HG02571 (cell line): ENCODE results near the gene HDHD5.

ENCODE experiments used
- ATAC-seq: cut with Tn5 transposase; IDR thresholded peaks from one replicate; pipeline ENCODE4 v1.9.1; 2021; ENCODE audit warnings: mild to moderate bottlenecking, moderate library complexity; ENCODE audit not compliant: unreplicated experiment

Gene HDHD5

GRCh38 chr22:17158568-17159503 is at the start of gene HDHD5:
TSS of gene HDHD5 (minus strand) at chr22:17159277. CDS start at chr22:17159251, 26 bp downstream.
- ATAC-seq = peak; percentile 62

- no peak for ATAC-seq
These were observed 46.4 kb upstream of the HDHD5 start for GRCh38 chr22:17205432-17205831.

GRCh38 chr22:17201285-17201945 is 42.3 kb upstream of the HDHD5 start:
- no peak for ATAC-seq

GRCh38 chr22:17199003-17199731 is 40.1 kb upstream of the HDHD5 start:
- ATAC-seq = no peak

GRCh38 chr22:17198170-17199002 is 39.3 kb upstream of the HDHD5 start:
- ATAC-seq = no peak

- ATAC-seq = no peak
These were observed 35.1 kb upstream of the HDHD5 start for GRCh38 chr22:17194213-17194612.

- no peak for ATAC-seq
These were observed 33.1 kb upstream of the HDHD5 start for GRCh38 chr22:17192186-17192585.

GRCh38 chr22:17191163-17191784 is 32.2 kb upstream of the HDHD5 start:
- ATAC-seq = no peak

GRCh38 chr22:17190702-17191101 is 31.6 kb upstream of the HDHD5 start:
- ATAC-seq = no peak

GRCh38 chr22:17176715-17177114 is 17.6 kb upstream of the HDHD5 start:
- ATAC-seq = no peak

GRCh38 chr22:17172029-17172833 is 13.2 kb upstream of the HDHD5 start:
- no peak for ATAC-seq

GRCh38 chr22:17171153-17172028 is 12.3 kb upstream of the HDHD5 start:
- ATAC-seq = peak; percentile 84

- no peak for ATAC-seq
These were observed 8.4 kb upstream of the HDHD5 start for GRCh38 chr22:17167486-17167885.

- ATAC-seq = no peak
These were observed 5.4 kb upstream of the HDHD5 start for GRCh38 chr22:17164392-17165024.

- ATAC-seq = no peak
These were observed 3.7 kb upstream of the HDHD5 start for GRCh38 chr22:17162731-17163130.

- ATAC-seq = no peak
These were observed 2.9 kb upstream of the HDHD5 start for GRCh38 chr22:17161991-17162390.

GRCh38 chr22:17159504-17159951 is 451 bp upstream of the HDHD5 start:
- peak; percentile 29 for ATAC-seq

GRCh38 chr22:17158176-17158567 is 905 bp downstream of the HDHD5 start:
- ATAC-seq = no peak
